Endodermal cell (in vitro differentiated cells): ENCODE measurements around the gene TTC28. TPM values are rescaled to one million over a fixed set of nuclear protein-coding genes. Genes with fewer than 3 reads are reported as not detected.

Experiments
- DNase-seq: peaks from one replicate; pipeline ENCODE4 v3.0.0-alpha.2; 2017
- H3K27ac ChIP-seq: 2 replicates; pipeline ENCODE4 v1.5.1; 2013; ENCODE audit warnings: mild to moderate bottlenecking, low read depth, low read length, moderate library complexity
- H3K27me3 ChIP-seq: 2 replicates; pipeline ENCODE4 v1.6.1; 2013; ENCODE audit warnings: mild to moderate bottlenecking, low read length, moderate library complexity; ENCODE audit not compliant: insufficient read depth, control insufficient read depth, poor library complexity, severe bottlenecking
- H3K36me3 ChIP-seq: 2 replicates; pipeline ENCODE4 v1.7.0; 2013; ENCODE audit warnings: mild to moderate bottlenecking, low read length, moderate library complexity; ENCODE audit not compliant: control insufficient read depth, insufficient read depth
- H3K4me1 ChIP-seq: one replicate; pipeline ENCODE4 v1.7.0; 2013; ENCODE audit warnings: low read length; ENCODE audit not compliant: control insufficient read depth, insufficient read depth
- H3K4me3 ChIP-seq: 2 replicates; pipeline ENCODE4 v1.5.1; 2013; ENCODE audit warnings: mild to moderate bottlenecking, low read length, moderate library complexity
- H3K9ac ChIP-seq: 2 replicates; pipeline ENCODE4 v1.6.1; 2013; ENCODE audit warnings: mild to moderate bottlenecking, low read length, moderate library complexity; ENCODE audit not compliant: poor library complexity, severe bottlenecking; ENCODE audit errors: extremely low read depth
- H3K9me3 ChIP-seq: 2 replicates; pipeline ENCODE4 v1.6.1; 2013; ENCODE audit warnings: mild to moderate bottlenecking, low read length, moderate library complexity; ENCODE audit not compliant: control insufficient read depth
- H3K27ac Mint-ChIP-seq: 2 replicates; pipeline ENCODE4 v1.8.0; 2020; ENCODE audit warnings: mixed read lengths
- H3K27me3 Mint-ChIP-seq: 2 replicates; pipeline ENCODE4 v1.8.0; 2021; ENCODE audit warnings: mild to moderate bottlenecking, mixed read lengths; ENCODE audit not compliant: insufficient read depth
- H3K36me3 Mint-ChIP-seq: 2 replicates; pipeline ENCODE4 v1.8.0; 2020; ENCODE audit warnings: low read depth, mixed read lengths
- H3K4me1 Mint-ChIP-seq: 2 replicates; pipeline ENCODE4 v1.8.0; 2020; ENCODE audit warnings: mixed read lengths
- H3K4me3 Mint-ChIP-seq: 2 replicates; pipeline ENCODE4 v1.8.0; 2020; ENCODE audit warnings: mild to moderate bottlenecking, moderate library complexity, mixed read lengths
- H3K9me3 Mint-ChIP-seq: 2 replicates; pipeline ENCODE4 v1.8.0; 2020; ENCODE audit warnings: mild to moderate bottlenecking, mixed read lengths
- WGBS, 2 experiments: methylation state at CpG; one replicate each; pipeline versions ENCODE4 v1.1.5 to v1.1.7; 2013; ENCODE audit warnings: missing lambda C conversion rate in 2 of 2, mixed read lengths in 1 of 2; ENCODE audit not compliant: insufficient coverage in 1 of 2, insufficient read length in 1 of 2; 5-methylcytosine and 5-hydroxymethylcytosine counted together
- total RNA-seq, 2 donors: library from RNA; stranded (reverse); fragmentation: NEBNext Ultra II Directional in 1 of 2; extraction: Animal tissue kit (Norgen Biotek cat#: 25700) in 1 of 2; gene quantifications; 2 replicates in 1 of 2; 3 replicates in 1 of 2; pipeline ENCODE4 v1.2.1, GENCODE V29; 2021
- TF ChIP-seq, protein P1 (sequence below): fragments of 200-600 bp; sonication (generic); conservative IDR thresholded peaks from 2 replicates; pipeline ENCODE4 v1.5.0; 2021; ENCODE audit warnings: antibody characterized with exemption, mild to moderate bottlenecking

Gene TTC28
- total RNA-seq, 2 donors from 2014 or later: 28.6 to 34.0 TPM

DNA sequence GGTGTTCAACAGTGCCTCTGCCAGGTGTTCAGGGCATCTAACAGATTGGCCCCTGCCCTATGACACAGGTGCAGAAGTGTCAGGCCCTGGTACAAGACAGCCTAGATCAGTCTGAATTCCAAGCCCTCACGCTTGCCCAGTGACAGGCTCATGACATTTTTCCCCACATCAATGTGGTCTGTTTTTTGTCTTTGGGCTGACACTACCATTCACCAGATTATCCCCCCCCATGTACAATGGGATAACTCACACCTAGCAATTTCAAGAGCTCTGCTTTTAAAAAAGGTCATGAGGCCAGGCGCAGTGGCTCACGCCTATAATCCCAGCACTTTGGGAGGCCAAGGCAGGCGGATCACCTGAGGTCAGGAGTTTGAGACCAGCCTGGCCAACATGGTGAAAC lies 605.1 kb downstream of the TTC28 start:
- Mint-ChIP-seq H3K4me1 (no peaks in the 10 kb centered on the region), H3K27ac (no peak overlapping the region), H3K27me3 (no peaks in the 10 kb centered on the region), H3K36me3 (peaks cover 2% of the 10 kb centered on the region), H3K4me3 (no peak overlapping the region), H3K9me3 (no peaks in the 10 kb centered on the region)
- TF ChIP-seq, protein P1, sequence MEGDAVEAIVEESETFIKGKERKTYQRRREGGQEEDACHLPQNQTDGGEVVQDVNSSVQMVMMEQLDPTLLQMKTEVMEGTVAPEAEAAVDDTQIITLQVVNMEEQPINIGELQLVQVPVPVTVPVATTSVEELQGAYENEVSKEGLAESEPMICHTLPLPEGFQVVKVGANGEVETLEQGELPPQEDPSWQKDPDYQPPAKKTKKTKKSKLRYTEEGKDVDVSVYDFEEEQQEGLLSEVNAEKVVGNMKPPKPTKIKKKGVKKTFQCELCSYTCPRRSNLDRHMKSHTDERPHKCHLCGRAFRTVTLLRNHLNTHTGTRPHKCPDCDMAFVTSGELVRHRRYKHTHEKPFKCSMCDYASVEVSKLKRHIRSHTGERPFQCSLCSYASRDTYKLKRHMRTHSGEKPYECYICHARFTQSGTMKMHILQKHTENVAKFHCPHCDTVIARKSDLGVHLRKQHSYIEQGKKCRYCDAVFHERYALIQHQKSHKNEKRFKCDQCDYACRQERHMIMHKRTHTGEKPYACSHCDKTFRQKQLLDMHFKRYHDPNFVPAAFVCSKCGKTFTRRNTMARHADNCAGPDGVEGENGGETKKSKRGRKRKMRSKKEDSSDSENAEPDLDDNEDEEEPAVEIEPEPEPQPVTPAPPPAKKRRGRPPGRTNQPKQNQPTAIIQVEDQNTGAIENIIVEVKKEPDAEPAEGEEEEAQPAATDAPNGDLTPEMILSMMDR: no peak
- no peak overlapping the region for H3K4me3 ChIP-seq
- no peaks in the 10 kb centered on the region for H3K36me3 ChIP-seq
- no peaks in the 10 kb centered on the region for H3K27me3 ChIP-seq
- no peaks in the 10 kb centered on the region for H3K4me1 ChIP-seq
- WGBS, 2 experiments: 79 to 92% methylated on average over 3 to 4 of the region's 4 CpGs
- H3K9ac ChIP-seq: no peak overlapping the region
- H3K27ac ChIP-seq: no peak overlapping the region
- no peak for DNase-seq
- H3K9me3 ChIP-seq: no peaks in the 10 kb centered on the region

DNA sequence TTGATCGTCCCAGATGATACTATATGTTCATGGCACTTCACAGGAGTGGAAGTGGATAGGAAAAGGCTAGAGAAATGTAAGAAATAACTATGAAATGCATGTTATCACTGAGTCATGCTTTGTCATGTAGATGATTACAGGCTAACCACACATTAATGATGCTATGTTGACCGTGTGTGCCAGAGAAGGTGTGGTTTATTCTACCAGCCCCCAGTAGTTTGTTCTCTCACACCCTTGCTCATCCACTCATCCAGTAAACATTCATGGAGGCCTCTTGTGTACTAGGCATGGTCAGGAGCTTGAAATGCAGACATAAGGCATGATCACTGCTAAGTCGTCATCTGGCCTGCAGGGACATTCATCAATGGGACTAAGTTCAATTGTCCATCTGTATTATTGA lies 607.6 kb downstream of the TTC28 start:
- WGBS, 2 experiments: 81 to 100% methylated on average over 2 to 3 of the region's 3 CpGs
- TF ChIP-seq, protein P1: no peak
- Histone ChIP-seq H3K9ac (no peak overlapping the region), H3K27ac (no peak overlapping the region), H3K4me1 (no peaks in the 10 kb centered on the region), H3K36me3 (no peaks in the 10 kb centered on the region), H3K9me3 (no peaks in the 10 kb centered on the region), H3K4me3 (no peak overlapping the region), H3K27me3 (no peaks in the 10 kb centered on the region)
- no peak overlapping the region for H3K4me3 Mint-ChIP-seq
- no peak overlapping the region for H3K27ac Mint-ChIP-seq
- DNase-seq: no peak
- H3K27me3 Mint-ChIP-seq: no peaks in the 10 kb centered on the region
- peaks cover 2% of the 10 kb centered on the region for H3K36me3 Mint-ChIP-seq
- no peaks in the 10 kb centered on the region for H3K9me3 Mint-ChIP-seq
- no peaks in the 10 kb centered on the region for H3K4me1 Mint-ChIP-seq

DNA sequence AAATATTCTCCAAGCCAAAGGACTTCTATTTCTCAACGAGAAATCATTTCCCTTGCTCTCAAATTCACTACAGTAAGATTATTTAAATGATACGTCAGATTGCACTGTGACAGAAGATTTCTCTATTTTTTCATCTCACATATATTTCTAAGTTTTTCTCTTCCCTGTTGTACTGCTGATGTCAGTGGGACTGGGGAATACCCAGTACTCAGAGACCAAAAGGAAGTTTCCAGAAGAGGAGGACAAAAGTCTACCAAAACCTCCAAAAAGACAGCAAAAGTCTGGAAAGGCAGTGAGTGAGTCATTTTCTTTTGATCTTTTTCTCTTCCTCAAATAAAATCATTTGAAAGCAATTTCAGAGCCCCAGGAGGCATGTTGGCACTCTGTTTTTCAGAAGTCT lies 610.8 kb downstream of the TTC28 start:
- Mint-ChIP-seq H3K27me3 (no peaks in the 10 kb centered on the region), H3K4me1 (no peaks in the 10 kb centered on the region), H3K27ac (no peak overlapping the region), H3K4me3 (no peak overlapping the region), H3K36me3 (peaks cover 2% of the 10 kb centered on the region), H3K9me3 (no peaks in the 10 kb centered on the region)
- H3K36me3 ChIP-seq: no peaks in the 10 kb centered on the region
- DNase-seq: no peak
- no peak overlapping the region for H3K9ac ChIP-seq
- no peak overlapping the region for H3K4me3 ChIP-seq
- no peaks in the 10 kb centered on the region for H3K4me1 ChIP-seq
- H3K27ac ChIP-seq: no peak overlapping the region
- 92% methylated on average over 2 of the region's 2 CpGs; no CpG with 5 or more reads in 1 of the 2 experiments for WGBS, 2 experiments
- TF ChIP-seq, protein P1: no peak
- no peaks in the 10 kb centered on the region for H3K27me3 ChIP-seq
- H3K9me3 ChIP-seq: no peaks in the 10 kb centered on the region
